ENCODE data around the gene TBX15. TPM values are rescaled to one million over a fixed set of nuclear protein-coding genes. Genes with fewer than 3 reads are reported as not detected.

Gene TBX15
- total and polyA plus RNA-seq, 9 donors: 0.08 to 0.60 (median 0.20) TPM; not detected in 1

- intact Hi-C loops (cut with DNase I): no loop called here
- Histone ChIP-seq H3K4me3 (no peak overlapping the region), H3K27ac (no peak overlapping the region), H3K36me3 (no peaks in the 10 kb centered on the region), H3K9me3 (no peaks in the 10 kb centered on the region), H3K27me3 (no peaks in the 10 kb centered on the region), H3K4me1 (ENCODE audit: insufficient read depth) (no peaks in the 10 kb centered on the region)
- TF ChIP-seq CTCF (IDR thresholded peaks at IDR 0.05): no peak
- no peak for TF ChIP-seq POLR2A (IDR thresholded peaks at IDR 0.05)
- TF ChIP-seq EP300 (IDR thresholded peaks at IDR 0.05): no peak
- 66 to 83% (median 66%) methylated on average over 2 of the region's 2 CpGs for WGBS, 3 donors
- no peak for DNase-seq
These were observed 125.4 kb downstream of the TBX15 start for GRCh38 chr1:118862755-118863154.

GRCh38 chr1:118861216-118861615, 126.9 kb downstream of the TBX15 start:
- Histone ChIP-seq H3K4me3 (no peak overlapping the region), H3K27me3 (no peaks in the 10 kb centered on the region), H3K27ac (no peak overlapping the region), H3K36me3 (no peaks in the 10 kb centered on the region), H3K9me3 (no peaks in the 10 kb centered on the region), H3K4me1 (ENCODE audit: insufficient read depth) (no peaks in the 10 kb centered on the region)
- intact Hi-C loops (cut with DNase I): no loop called here
- TF ChIP-seq POLR2A (IDR thresholded peaks at IDR 0.05): no peak
- no peak for TF ChIP-seq CTCF (IDR thresholded peaks at IDR 0.05)
- no peak for TF ChIP-seq EP300 (IDR thresholded peaks at IDR 0.05)
- no peak for DNase-seq

- TF ChIP-seq POLR2A (IDR thresholded peaks at IDR 0.05): no peak
- no peak for TF ChIP-seq CTCF (IDR thresholded peaks at IDR 0.05)
- TF ChIP-seq EP300 (IDR thresholded peaks at IDR 0.05): no peak
- Histone ChIP-seq H3K4me3 (no peak overlapping the region), H3K27me3 (no peaks in the 10 kb centered on the region), H3K4me1 (ENCODE audit: insufficient read depth) (no peaks in the 10 kb centered on the region), H3K9me3 (no peaks in the 10 kb centered on the region), H3K27ac (no peak overlapping the region), H3K36me3 (no peaks in the 10 kb centered on the region)
- intact Hi-C loops (cut with DNase I): no loop called here
- DNase-seq: no peak
- 63 to 68% (median 63%) methylated on average over 3 of the region's 3 CpGs for WGBS, 3 donors
These were observed 128.1 kb downstream of the TBX15 start for GRCh38 chr1:118859999-118860398.

- no peaks in the 10 kb centered on the region for H3K36me3 ChIP-seq
- no peak overlapping the region for H3K4me3 ChIP-seq
- no peaks in the 10 kb centered on the region for H3K4me1 ChIP-seq (ENCODE audit: insufficient read depth)
- intact Hi-C loops (cut with DNase I): no loop called here
- WGBS, 3 donors: 59 to 73% (median 65%) methylated on average over 2 of the region's 2 CpGs
- no peak overlapping the region for H3K27ac ChIP-seq
- no peaks in the 10 kb centered on the region for H3K9me3 ChIP-seq
- TF ChIP-seq POLR2A (IDR thresholded peaks at IDR 0.05) (no peak), EP300 (IDR thresholded peaks at IDR 0.05) (no peak), CTCF (IDR thresholded peaks at IDR 0.05) (no peak)
- no peak for DNase-seq
- no peaks in the 10 kb centered on the region for H3K27me3 ChIP-seq
These were observed 141.7 kb downstream of the TBX15 start for GRCh38 chr1:118846443-118846842.
